NCI-H748 treated with DMSO at 0.1 percent for 48 hours (cell line): ENCODE results near the gene ACO2.
"Not testable (repeated sequence)": the region's sequence is repeated elsewhere in the genome, so short reads cannot be mapped to it uniquely, and the experiment has no call there.

Experiments used
- DNase-seq: peaks from one replicate; lab custom pipeline; 2025; lab: John Stamatoyannopoulos, UW

The ACO2 gene

GRCh38 chr22:41468381-41469217 is at the start of gene ACO2, which contains the start of gene PHF5A:
Gene ACO2, plus strand, starts transcription at chr22:41469117. Its CDS starts 30 bp downstream, at chr22:41469147.
Gene PHF5A, minus strand, starts transcription at chr22:41468692. Its CDS starts 39 bp downstream, at chr22:41468653.
- peak; percentile 99 for DNase-seq

DNA sequence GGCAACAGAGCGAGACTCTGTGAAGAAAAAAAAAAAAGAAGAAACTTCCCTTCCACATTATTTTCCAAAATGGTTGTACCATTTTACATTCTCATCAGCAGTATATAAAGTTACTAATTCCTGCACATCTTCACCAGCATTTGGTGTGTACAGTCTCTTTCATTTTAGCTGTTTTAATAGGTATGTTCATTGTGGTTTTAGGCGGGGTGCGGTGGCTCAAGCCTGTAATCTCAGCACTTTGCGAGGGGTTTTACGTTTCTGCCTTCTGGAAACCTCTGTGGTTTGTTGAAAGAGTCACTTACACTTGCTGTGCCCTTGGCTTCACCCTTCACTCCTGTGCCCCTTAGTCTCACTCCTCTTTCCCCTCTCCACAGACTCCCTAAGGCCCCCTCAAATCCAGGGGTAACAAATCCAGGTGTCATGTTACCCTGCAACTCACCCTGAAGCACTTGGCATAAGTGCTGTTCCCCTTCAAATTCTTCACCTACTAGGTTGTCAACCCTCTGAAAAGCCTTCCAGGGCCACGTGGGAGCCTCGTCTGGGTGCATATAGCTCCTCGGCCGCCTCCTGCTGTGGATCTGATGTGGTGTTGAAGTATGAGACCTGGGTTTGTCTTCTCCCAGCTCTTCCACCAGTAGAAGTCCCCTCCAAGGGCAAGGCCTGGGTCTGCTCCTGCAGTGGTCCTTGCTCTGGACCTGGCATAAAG is 43.1 kb upstream of the ACO2 start:
- no peak for DNase-seq

- DNase-seq, result no peak
Observed at GRCh38 chr22:41429232-41429950, 39.5 kb upstream of the ACO2 start.

GRCh38 chr22:41429951-41430332 is 39.0 kb upstream of the ACO2 start:
- no peak for DNase-seq

DNA sequence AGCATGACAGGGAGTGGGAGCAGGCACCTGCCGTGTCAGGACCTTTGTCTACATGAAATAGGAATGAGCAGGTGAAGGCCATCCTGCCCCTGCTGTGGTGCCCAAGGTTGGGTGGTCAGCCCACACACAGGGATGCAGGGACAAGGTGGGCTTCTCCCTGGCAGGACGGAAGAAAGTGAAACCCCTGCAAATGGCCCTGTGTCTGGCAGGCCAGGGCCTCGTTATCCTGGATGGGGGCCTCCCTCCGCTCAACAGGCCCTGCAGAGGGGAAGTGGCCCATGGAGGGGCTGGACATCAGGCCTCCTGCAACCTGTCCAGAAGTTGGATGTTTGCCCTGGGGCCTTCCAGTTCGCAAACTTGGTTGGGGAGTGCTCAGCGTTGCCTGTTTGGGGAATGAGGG is 37.3 kb upstream of the ACO2 start:
- no peak for DNase-seq

GRCh38 chr22:41433480-41433879 is 35.4 kb upstream of the ACO2 start:
- not testable (repeated sequence) for DNase-seq

- not testable (repeated sequence) for DNase-seq
Observed at GRCh38 chr22:41434361-41435003, 34.4 kb upstream of the ACO2 start.

GRCh38 chr22:41435560-41435959 is 33.4 kb upstream of the ACO2 start:
- DNase-seq, result no peak

- DNase-seq, result no peak
Observed at GRCh38 chr22:41436322-41437113, 32.4 kb upstream of the ACO2 start.

- no peak for DNase-seq
Observed at GRCh38 chr22:41437198-41437597, 31.7 kb upstream of the ACO2 start.

GRCh38 chr22:41440511-41440910 is 28.4 kb upstream of the ACO2 start:
- DNase-seq, result not testable (repeated sequence)

DNA sequence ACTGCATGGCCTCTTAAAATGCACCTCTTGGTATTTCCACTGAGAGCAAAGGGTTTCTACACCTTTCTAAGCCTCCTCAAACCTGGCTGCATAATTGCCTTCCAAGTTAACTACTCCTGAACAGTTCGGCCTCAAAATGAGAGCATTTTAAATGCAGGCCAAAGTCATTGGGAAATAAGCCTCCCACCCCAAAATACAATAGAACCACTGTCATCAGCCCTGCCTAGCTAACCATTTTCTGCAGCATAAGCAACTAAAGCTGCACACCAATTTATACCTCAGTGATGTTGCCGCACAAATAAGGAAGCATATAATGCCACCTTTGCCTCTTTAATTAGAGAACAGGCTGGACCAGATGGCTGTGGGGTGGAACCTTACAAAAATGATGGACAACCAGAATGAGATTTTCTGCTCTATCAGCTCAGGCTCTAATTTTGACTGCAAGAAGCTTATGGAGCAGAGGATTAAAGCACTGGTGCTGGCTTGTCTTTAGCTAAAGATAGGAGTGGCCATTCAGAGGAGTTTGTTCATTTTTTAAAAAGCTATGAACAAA is 26.6 kb upstream of the ACO2 start:
- no peak for DNase-seq

DNA sequence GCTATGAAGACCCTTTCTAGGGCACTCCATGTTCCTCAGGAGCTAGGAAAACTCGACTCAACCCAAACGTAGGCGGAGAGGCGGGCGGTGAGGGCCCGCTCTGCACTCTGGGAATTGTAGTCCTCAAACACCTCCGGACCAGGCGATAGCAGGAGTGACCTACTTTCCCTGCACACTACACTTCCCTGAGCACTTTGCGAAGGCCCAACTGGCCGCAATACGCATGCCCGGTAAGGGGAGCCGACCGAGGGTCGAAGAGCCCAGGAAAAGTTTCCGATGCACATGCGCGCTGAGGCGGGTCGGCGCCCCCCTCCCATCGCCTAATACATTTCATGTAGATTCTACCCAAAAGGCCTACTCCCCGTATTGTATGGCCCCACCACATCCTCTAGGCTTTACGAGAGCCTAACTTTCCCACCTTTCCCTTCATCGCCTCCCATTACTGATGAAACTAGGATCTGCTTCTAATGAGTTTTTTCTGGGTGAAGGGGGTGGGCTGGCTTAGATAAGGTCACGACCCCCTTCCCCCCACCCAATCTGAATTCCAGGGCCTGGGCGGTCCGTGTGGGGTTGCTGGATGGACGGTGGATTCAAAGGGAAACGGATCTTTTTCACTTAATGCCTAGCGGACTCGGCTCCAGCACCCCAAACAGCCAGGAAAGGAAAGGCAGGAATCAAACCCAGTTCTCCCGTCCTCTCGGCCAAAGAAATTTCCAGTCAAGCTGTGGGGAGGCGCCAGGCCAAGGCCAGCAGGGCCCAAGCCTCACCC is 24.4 kb upstream of the ACO2 start:
- peak; percentile 93 for DNase-seq

- DNase-seq, result peak; percentile 21
Observed at GRCh38 chr22:41445129-41446056, 23.5 kb upstream of the ACO2 start.

GRCh38 chr22:41446057-41446501 is 22.8 kb upstream of the ACO2 start:
- DNase-seq, result no peak

GRCh38 chr22:41446639-41447434 is 22.1 kb upstream of the ACO2 start, which contains the start of gene TOB2:
Gene TOB2, minus strand, starts transcription at chr22:41446801. Its CDS starts 9,456 bp downstream, at chr22:41437345.
- DNase-seq, result peak; percentile 81

- peak; percentile 32 for DNase-seq
Observed at GRCh38 chr22:41447435-41448188, 21.3 kb upstream of the ACO2 start.
